ENCODE data around the gene ARHGAP40.

The ARHGAP40 gene

DNA sequence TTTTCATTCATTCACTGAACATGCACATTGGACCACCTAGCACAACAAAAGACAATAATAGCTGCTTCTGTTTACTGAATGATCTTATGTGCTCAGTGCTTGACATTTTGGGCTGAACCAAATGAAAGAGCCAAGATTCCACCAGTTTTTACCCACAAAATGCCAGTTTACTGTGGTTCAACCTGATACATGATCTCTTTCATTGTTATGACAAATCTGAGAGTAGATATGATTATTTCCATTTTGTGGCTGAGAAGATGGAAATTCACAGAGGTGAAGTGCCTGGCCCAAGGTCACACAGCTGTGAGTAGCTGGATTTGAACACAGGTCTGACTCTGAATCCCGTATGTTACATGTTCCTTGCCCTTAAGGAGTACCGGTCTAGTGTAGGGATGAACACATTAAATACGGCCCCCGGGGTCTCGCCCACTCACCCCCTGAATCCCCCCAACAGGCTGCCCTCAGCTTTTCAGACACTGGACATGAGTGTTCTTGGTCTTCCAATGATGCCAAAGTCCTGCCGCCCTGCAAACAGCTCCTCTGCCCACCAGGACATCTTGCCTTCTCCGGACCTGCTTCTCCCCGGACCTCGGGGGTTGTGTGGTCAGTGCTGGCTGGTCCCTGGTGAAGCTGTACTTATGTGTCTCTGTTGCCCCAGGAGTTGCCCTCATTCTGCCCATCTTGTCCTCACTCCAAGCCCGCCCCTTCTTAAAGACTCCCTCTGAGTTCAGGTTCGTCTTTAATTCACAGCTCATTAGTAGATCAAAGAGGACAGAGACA is 64.1 kb downstream of the ARHGAP40 start:
- TF ChIP-seq TAF1 (IDR thresholded peaks at IDR 0.05; ENCODE audit: borderline replicate concordance, insufficient read depth, low read length) (no peak), POLR2AphosphoS5 (IDR thresholded peaks at IDR 0.05; ENCODE audit: low read depth, low read length) (no peak), SIN3A (IDR thresholded peaks at IDR 0.05; ENCODE audit: borderline replicate concordance, insufficient read depth, low read length) (no peak), FOXP2 (optimal IDR thresholded peaks at IDR 0.05; ENCODE audit: borderline replicate concordance, extremely low read depth, extremely low read length, insufficient read depth) (no peak)
- TF ChIP-seq, protein P1, sequence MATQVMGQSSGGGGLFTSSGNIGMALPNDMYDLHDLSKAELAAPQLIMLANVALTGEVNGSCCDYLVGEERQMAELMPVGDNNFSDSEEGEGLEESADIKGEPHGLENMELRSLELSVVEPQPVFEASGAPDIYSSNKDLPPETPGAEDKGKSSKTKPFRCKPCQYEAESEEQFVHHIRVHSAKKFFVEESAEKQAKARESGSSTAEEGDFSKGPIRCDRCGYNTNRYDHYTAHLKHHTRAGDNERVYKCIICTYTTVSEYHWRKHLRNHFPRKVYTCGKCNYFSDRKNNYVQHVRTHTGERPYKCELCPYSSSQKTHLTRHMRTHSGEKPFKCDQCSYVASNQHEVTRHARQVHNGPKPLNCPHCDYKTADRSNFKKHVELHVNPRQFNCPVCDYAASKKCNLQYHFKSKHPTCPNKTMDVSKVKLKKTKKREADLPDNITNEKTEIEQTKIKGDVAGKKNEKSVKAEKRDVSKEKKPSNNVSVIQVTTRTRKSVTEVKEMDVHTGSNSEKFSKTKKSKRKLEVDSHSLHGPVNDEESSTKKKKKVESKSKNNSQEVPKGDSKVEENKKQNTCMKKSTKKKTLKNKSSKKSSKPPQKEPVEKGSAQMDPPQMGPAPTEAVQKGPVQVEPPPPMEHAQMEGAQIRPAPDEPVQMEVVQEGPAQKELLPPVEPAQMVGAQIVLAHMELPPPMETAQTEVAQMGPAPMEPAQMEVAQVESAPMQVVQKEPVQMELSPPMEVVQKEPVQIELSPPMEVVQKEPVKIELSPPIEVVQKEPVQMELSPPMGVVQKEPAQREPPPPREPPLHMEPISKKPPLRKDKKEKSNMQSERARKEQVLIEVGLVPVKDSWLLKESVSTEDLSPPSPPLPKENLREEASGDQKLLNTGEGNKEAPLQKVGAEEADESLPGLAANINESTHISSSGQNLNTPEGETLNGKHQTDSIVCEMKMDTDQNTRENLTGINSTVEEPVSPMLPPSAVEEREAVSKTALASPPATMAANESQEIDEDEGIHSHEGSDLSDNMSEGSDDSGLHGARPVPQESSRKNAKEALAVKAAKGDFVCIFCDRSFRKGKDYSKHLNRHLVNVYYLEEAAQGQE (IDR thresholded peaks at IDR 0.05; ENCODE audit: insufficient read depth in 1 of 2, low read depth in 2 of 2, low read length in 2 of 2) = no peak

GRCh38 chr20:38667417-38667956 is 65.9 kb downstream of the ARHGAP40 start:
- TF ChIP-seq POLR2AphosphoS5 (IDR thresholded peaks at IDR 0.05; ENCODE audit: low read depth, low read length) (no peak), FOXP2 (optimal IDR thresholded peaks at IDR 0.05; ENCODE audit: borderline replicate concordance, extremely low read depth, extremely low read length, insufficient read depth) (no peak), SIN3A (IDR thresholded peaks at IDR 0.05; ENCODE audit: borderline replicate concordance, insufficient read depth, low read length) (no peak), TAF1 (IDR thresholded peaks at IDR 0.05; ENCODE audit: borderline replicate concordance, insufficient read depth, low read length) (no peak)
- TF ChIP-seq, protein P1 (IDR thresholded peaks at IDR 0.05; ENCODE audit: insufficient read depth in 1 of 2, low read depth in 2 of 2, low read length in 2 of 2) = no peak

DNA sequence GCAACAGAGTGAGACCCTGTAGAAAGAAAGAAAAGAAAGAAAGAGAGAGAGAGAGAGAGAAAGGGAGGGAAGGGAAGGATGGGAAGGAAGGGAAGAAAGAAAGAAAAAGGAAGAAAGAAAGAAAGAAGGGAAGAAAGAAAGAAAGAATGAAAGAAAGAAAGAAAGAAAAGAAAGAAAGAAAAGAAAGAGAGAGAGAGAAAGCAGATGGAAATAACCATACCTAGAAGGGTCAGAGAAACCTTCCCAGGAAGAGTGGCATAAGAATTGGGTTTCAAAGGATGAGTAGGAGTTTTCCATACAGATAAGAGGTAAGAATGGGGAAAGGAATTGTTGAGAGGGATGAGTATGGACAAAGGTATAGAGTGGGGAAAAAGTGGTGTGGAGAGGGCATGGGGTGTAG is 68.1 kb downstream of the ARHGAP40 start:
- no peak for TF ChIP-seq FOXP2 (optimal IDR thresholded peaks at IDR 0.05; ENCODE audit: borderline replicate concordance, extremely low read depth, extremely low read length, insufficient read depth)
- no peak for TF ChIP-seq POLR2AphosphoS5 (IDR thresholded peaks at IDR 0.05; ENCODE audit: low read depth, low read length)
- TF ChIP-seq SIN3A (IDR thresholded peaks at IDR 0.05; ENCODE audit: borderline replicate concordance, insufficient read depth, low read length) = no peak
- TF ChIP-seq TAF1 (IDR thresholded peaks at IDR 0.05; ENCODE audit: borderline replicate concordance, insufficient read depth, low read length) = no peak
- TF ChIP-seq, protein P1 (IDR thresholded peaks at IDR 0.05; ENCODE audit: insufficient read depth in 1 of 2, low read depth in 2 of 2, low read length in 2 of 2) = no peak

DNA sequence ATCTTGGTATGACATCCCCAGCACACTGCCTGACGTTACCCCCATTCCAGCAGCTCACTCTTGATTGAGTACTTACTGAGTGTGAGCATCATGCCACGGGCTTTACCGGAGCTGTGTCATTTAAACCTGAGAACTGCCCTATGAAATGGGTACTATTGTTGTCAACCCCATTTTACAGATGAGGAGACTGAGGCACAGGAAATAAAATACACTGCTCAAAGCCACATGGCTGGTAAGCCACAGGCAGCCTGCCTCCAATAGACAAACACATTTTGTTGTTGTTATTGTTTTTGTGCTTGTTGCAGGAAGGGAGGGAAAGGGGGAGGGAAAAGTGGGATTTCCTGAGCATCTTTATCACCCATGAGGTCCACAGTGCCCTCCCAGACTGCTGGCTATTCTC is 69.2 kb downstream of the ARHGAP40 start:
- TF ChIP-seq TAF1 (IDR thresholded peaks at IDR 0.05; ENCODE audit: borderline replicate concordance, insufficient read depth, low read length) (no peak), POLR2AphosphoS5 (IDR thresholded peaks at IDR 0.05; ENCODE audit: low read depth, low read length) (no peak), SIN3A (IDR thresholded peaks at IDR 0.05; ENCODE audit: borderline replicate concordance, insufficient read depth, low read length) (no peak), FOXP2 (optimal IDR thresholded peaks at IDR 0.05; ENCODE audit: borderline replicate concordance, extremely low read depth, extremely low read length, insufficient read depth) (no peak)
- TF ChIP-seq, protein P1 (IDR thresholded peaks at IDR 0.05; ENCODE audit: insufficient read depth in 1 of 2, low read depth in 2 of 2, low read length in 2 of 2) = no peak
